ENCODE results near the gene EPS15.
"Not testable (repeated sequence)": the region's sequence is repeated elsewhere in the genome, so short reads cannot be mapped to it uniquely, and the experiment has no call there.

The EPS15 gene

DNA sequence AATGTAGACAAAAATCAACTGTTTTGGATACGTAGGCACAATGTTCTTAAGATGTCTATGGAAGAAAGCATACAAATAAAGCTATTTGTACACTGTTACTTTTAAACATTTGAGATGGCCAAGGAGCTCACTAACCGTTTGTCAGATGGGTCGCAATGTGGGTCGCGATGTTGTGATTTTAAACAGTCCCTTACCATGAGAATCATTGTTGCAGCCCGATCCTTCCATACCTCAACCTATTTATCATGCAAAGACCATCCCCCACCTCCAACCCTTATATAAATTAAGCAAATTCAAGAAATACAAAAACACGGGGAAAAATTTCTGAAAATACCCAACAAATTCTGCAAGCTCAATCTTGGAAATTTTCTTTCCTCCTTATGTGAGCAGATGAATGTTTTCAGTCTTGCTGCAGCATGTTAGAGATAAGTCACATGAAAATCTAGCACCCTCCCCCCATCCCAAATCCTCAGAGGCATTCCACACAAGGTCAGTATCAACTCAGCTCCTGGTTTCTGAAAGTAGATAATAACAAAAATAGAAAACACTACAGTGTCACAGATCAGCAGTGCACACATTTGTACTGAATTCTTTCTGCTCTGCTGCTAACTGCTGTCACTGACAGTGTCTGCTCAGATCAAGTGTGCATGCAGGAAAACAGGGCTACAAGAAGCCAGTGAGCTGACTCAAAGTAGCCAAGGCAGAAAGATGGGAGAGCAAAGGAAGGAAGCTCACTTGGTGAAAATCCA lies 95.8 kb downstream of the EPS15 start:
- TF ChIP-seq POLR2A (IDR thresholded peaks at IDR 0.05; ENCODE audit: low read length) (no peak), GATA1 (IDR thresholded peaks at IDR 0.05; ENCODE audit: low read depth, low read length) (no peak)

DNA sequence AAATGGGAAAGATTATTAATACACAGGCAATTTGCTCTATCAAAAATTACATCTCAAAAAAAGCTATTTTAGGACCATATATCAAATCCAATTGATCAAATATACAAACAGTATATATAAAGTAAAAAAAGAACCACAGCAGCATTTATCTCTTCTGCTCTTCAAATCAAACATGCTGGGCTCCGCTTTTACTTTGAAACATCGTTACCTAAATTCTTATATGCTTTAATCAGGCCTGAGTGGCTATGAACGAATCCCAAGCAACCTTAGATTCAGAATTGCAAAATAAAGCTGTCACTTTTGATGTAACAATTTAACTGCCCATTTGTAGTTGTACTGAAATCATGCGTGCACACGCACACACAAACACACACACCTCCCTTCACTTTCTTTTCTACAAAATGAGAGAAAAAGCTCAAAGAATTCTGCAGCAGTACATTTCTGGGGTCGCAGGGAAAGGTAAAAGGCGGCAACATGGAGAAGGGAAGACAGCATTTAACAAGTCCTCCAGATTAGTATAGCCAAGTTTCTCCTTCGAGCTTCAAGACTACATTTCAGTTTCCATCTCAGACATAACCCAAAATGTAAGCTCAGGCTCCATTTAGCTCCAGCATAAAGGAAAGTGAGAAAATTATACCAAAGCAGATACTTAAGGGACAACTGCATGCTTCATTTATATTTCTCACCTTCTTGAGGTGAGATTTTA lies 96.5 kb downstream of the EPS15 start:
- TF ChIP-seq GATA1 (IDR thresholded peaks at IDR 0.05; ENCODE audit: low read depth, low read length) (no peak), POLR2A (IDR thresholded peaks at IDR 0.05; ENCODE audit: low read length) (no peak)
- DNase-seq = no peak

More for the DNA sequence above, 95.8 kb downstream of the EPS15 start:
- DNase-seq = peak in 1 of 2 experiments; percentile 24

DNA sequence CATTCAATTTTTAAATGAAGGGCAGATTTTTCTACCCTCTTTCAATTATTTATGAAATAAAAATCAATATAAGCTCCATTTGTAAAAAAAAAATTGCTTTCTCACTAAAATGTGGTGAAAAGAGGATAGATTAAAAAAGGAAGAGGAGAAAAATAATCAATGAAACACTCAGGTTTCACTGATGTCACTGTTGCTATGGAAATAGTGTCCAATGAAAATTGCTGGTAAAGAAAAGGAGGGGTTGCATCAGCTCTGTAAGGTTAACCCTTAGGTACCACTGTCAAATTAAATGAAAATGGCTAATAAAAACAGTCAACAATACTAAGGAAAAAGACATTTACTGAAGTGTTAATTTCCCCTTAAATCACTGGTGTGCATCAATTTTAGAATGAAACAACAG lies 97.1 kb downstream of the EPS15 start:
- TF ChIP-seq POLR2A (IDR thresholded peaks at IDR 0.05; ENCODE audit: low read length) (no peak), GATA1 (IDR thresholded peaks at IDR 0.05; ENCODE audit: low read depth, low read length) (no peak)
- peak; percentile 55 to 67 for DNase-seq

DNA sequence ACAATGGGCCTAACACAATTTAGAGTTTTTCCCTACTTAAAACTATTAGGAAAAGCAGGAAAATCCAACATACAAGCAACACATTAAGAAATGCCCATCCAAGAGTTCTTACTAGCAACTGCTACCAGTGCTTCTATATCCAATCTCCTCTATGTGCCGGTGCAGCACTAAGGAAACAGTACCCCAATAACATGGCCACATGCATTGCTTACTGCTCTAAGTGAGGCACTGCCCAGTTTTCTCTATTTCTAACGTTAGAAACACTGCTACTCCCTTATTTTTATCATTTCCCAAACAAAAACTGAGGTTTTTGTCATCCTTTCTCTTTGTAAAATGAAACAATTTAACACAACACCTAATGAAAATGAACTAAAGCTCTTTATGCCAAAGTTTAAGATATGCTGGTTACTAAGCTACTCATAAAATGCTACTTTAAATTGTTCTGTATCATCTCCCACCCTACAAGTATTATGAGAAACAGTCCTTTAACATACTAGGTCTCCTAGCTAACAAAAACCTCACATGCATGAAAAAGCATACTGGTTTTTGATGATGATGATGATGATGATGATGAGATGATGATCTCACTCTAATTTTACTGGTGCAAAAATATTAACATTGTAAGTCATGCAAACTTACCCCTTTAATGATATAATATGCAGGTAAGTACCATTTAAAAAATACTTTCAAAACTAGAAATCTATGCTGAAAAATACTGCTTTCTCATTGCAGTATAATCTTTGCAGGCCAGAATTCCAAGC lies 98.0 kb downstream of the EPS15 start:
- TF ChIP-seq POLR2A (IDR thresholded peaks at IDR 0.05; ENCODE audit: low read length) (no peak), GATA1 (IDR thresholded peaks at IDR 0.05; ENCODE audit: low read depth, low read length) (no peak)
- DNase-seq = no peak

GRCh38 chr1:51418384-51418959 lies 100.6 kb downstream of the EPS15 start:
- DNase-seq = no peak

DNA sequence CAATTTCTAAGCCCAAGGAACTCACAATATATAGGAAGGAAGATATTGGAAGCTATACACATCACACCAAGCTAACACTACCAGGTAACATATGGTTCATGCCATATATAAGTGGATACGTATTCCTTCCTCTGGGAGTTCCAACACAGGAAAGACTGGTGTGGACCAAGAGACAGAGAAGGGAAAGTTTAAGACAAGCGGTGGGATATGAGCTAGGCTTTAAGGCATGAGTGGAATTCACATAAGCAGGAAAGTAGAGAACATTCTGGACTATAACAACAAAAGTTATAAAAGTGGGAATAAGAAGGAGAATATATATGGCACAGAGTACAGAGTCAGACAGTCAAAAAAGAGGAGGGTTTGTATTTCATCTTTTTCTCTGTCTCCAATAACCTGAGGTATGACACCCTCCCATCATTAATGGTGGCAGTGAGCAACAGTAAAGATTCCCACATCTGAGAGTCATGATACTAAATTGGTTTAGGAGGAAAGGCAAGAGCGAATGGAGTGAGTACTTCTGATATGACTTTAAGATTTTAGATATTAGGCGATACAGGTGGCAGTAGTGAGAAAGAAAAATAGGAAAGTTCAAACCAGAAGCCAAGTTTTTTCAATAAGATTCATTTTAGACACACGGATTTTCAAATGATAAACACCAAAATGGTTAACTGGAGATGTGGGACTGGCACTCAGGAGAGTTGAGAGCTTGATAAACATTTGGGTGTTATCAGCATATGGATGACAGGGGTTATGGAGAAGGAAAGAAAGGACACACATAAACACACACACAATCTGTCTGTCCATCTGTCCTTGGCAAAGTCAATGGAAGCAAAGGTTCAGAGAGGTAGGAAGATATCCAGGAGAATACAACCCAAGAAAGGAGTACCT lies 101.3 kb downstream of the EPS15 start:
- no peak for TF ChIP-seq POLR2A (IDR thresholded peaks at IDR 0.05; ENCODE audit: low read length)
- no peak for TF ChIP-seq GATA1 (IDR thresholded peaks at IDR 0.05; ENCODE audit: low read depth, low read length)
- DNase-seq = no peak

More at GRCh38 chr1:51418384-51418959, 100.6 kb downstream of the EPS15 start:
- no peak for TF ChIP-seq GATA1 (IDR thresholded peaks at IDR 0.05; ENCODE audit: low read depth, low read length)
- no peak for TF ChIP-seq POLR2A (IDR thresholded peaks at IDR 0.05; ENCODE audit: low read length)

GRCh38 chr1:51416910-51417309 lies 102.2 kb downstream of the EPS15 start:
- no peak for DNase-seq
- TF ChIP-seq GATA1 (IDR thresholded peaks at IDR 0.05; ENCODE audit: low read depth, low read length) (no peak), POLR2A (IDR thresholded peaks at IDR 0.05; ENCODE audit: low read length) (no peak)

DNA sequence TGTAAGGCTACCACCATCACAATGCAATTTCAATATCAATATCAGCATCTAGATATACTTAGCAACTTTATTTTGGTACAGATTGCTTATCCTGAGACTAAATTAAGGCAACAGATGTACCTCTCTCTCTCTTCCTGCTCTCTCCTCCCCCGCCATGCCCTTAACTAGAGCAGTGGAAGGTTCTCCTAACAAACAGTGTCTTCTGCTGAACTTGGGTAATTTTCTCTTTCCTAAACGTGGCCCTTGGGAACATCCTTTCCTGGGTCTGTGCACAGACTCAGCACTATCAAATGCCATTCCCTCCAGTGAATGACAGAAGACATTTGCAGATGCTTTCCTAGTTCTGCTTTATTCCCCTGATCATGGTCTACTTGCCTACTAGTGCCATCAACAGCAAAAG lies 103.1 kb downstream of the EPS15 start:
- TF ChIP-seq POLR2A (IDR thresholded peaks at IDR 0.05; ENCODE audit: low read length) = no peak
- no peak for TF ChIP-seq GATA1 (IDR thresholded peaks at IDR 0.05; ENCODE audit: low read depth, low read length)
- no peak for DNase-seq

DNA sequence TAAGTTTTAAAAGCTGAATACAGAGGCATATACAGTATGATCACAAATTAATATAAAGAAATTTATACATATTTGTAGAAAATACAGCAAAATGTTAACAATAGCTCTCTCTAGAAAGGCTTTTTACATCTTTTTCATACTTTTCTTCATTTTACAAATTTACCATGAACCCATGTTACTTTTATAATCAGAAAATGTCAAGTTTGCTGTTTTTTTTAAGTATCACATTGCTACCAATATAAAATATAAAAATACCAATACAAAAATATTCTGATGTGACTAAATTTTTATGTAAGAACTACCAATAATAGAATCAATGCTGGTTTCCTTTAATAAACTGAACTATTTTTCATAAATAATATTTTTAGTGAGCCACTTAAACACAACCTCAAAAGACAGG lies 104.3 kb downstream of the EPS15 start:
- no peak for TF ChIP-seq POLR2A (IDR thresholded peaks at IDR 0.05; ENCODE audit: low read length)
- no peak for DNase-seq

DNA sequence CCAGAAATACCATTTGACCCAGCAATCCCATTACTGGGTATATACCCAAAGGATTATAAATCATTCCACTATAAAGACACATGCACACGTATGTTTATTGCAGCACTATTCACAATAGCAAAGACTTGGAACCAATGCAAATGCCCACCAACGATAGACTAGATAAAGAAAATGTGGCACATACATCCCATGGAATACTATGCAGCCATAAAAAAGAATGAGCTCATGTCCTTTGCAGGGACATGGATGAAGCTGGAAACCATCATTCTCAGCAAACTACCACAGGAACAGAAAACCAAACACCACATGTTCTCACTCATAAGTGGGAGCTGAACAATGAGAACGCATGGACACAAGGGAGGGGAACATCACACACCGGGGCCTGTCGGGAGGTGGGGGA lies 107.2 kb downstream of the EPS15 start:
- DNase-seq = not testable (repeated sequence)

GRCh38 chr1:51410568-51411460 lies 108.3 kb downstream of the EPS15 start:
- TF ChIP-seq POLR2A (IDR thresholded peaks at IDR 0.05; ENCODE audit: low read length) = no peak
- no peak for TF ChIP-seq GATA1 (IDR thresholded peaks at IDR 0.05; ENCODE audit: low read depth, low read length)
- DNase-seq = no peak

- DNase-seq = not testable (repeated sequence)
These were observed 109.1 kb downstream of the EPS15 start for GRCh38 chr1:51409755-51410541.
